Esophagus squamous epithelium (tissue), 5 donors: ENCODE results near the gene NOXO1. TPM values are rescaled to one million over a fixed set of nuclear protein-coding genes. Genes with fewer than 3 reads are reported as not detected.
"Not testable (repeated sequence)": the region's sequence is repeated elsewhere in the genome, so short reads cannot be mapped to it uniquely, and the experiment has no call there.

ENCODE experiments used
- DNase-seq: peaks from one replicate; lab custom pipeline; 2025; lab: John Stamatoyannopoulos, UW
- H3K27ac ChIP-seq, 4 donors: fragments of 200-600 bp; sonication (generic); one replicate each; pipeline ENCODE4 v1.5.1; 2016 to 2019; ENCODE audit warnings: mild to moderate bottlenecking in 1 of 4
- H3K27me3 ChIP-seq, 4 donors: fragments of 200-600 bp; sonication (generic); 1 replicate in 3 of 4; 2 replicates in 1 of 4; pipeline versions ENCODE4 v1.5.1 to v1.6.0; 2017 to 2021; ENCODE audit warnings: antibody characterized with exemption in 1 of 4
- H3K36me3 ChIP-seq, 3 donors: fragments of 200-600 bp; sonication (generic); one replicate each; pipeline ENCODE4 v1.5.1; 2016 to 2019
- H3K4me1 ChIP-seq, 3 donors: fragments of 200-600 bp; sonication (generic); one replicate each; pipeline ENCODE4 v1.5.1; 2017 to 2019
- H3K4me3 ChIP-seq, 4 donors: fragments of 200-600 bp; sonication (generic); 1 replicate in 3 of 4; 2 replicates in 1 of 4; pipeline ENCODE4 v1.5.1; 2016 to 2019; ENCODE audit warnings: mild to moderate bottlenecking in 2 of 4, moderate library complexity in 1 of 4
- H3K9me3 ChIP-seq, 3 donors: fragments of 200-600 bp; sonication (generic); one replicate each; pipeline ENCODE4 v1.5.1; 2016 to 2019
- POLR2A ChIP-seq, 4 donors: fragments of 450-650 bp; IDR thresholded peaks; one replicate each; pipeline ENCODE4 v1.6.1; 2017; ENCODE audit warnings: antibody characterized with exemption in 4 of 4, mild to moderate bottlenecking in 4 of 4, moderate library complexity in 3 of 4
- WGBS, 2 donors: methylation state at CpG; one replicate each; pipeline ENCODE4 v1.1.5; 2018; 5-methylcytosine and 5-hydroxymethylcytosine counted together
- intact Hi-C: fragments of 100-400 bp; cut with DNase I; formaldehyde crosslinking; loops from one replicate; pipeline ENCODE4 v1.15.0; 2022
- total RNA-seq, 4 donors: library from RNA; depleted of rRNA; stranded (reverse); fragments of >200 nt; gene quantifications; one replicate each; pipeline ENCODE4 v1.1.0, GENCODE V29; 2016
- TF ChIP-seq, protein P1 (sequence below), 6 experiments: fragments of 450-650 bp in 4 of 6; fragments of 200-600 bp in 2 of 6; sonication (generic) in 2 of 6; IDR thresholded peaks; one replicate each; pipeline ENCODE4 v1.5.1; 2016 to 2019; ENCODE audit warnings: antibody characterized with exemption in 6 of 6, mild to moderate bottlenecking in 4 of 6, moderate library complexity in 4 of 6
- donor health status: DM: yes; HTN: yes; CAD: no.

NOXO1 gene
- total RNA-seq, 4 donors from 2014 or later, result 0.38 to 4.2 (median 1.8) TPM

DNA sequence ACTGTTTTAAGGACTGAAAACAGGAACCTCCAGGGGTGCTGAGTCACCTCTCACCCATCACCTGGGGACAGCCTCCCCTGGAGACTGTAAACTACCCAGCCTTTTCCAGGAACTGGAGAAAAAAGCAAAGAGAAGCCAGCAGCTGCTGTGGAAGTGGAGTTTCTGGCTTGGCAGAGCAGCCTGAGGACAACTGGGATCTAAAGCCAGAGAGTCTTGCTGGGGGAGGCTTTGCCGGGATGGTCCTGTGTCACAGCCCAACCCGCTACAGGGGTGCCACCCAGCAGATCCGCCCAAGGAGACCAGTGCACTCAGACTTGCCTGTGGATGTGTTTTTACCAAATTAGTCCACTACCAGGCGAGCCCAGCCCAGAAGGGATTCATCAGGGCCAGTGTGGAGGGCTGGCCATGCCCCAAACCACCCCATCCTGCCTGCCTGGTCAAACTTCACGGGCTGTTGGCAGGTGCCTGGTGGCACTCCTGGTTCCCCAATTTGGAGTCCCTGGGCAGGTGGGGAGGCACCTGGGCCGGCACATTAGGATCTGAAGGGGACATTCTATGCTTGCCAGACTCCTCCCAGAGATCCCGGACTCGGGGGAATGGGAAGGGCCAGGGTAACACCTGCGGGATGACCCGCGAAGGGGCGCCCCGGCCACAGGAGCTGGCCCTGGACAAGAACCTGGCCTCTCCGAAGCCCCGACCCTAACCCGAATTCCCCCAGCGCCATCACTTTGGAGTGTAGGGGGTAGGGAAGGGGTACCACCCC lies 39.0 kb downstream of the NOXO1 start:
- peaks cover 29 to 43% (median 29%) of the 10 kb centered on the region in 3 donors for H3K36me3 ChIP-seq
- H3K9me3 ChIP-seq, result no peaks in the 10 kb centered on the region
- H3K27me3 ChIP-seq, result no peaks in the 10 kb centered on the region
- peak in 1 of 4 donors; percentile 11 for TF ChIP-seq POLR2A (IDR thresholded peaks at IDR 0.05)
- TF ChIP-seq, protein P1, sequence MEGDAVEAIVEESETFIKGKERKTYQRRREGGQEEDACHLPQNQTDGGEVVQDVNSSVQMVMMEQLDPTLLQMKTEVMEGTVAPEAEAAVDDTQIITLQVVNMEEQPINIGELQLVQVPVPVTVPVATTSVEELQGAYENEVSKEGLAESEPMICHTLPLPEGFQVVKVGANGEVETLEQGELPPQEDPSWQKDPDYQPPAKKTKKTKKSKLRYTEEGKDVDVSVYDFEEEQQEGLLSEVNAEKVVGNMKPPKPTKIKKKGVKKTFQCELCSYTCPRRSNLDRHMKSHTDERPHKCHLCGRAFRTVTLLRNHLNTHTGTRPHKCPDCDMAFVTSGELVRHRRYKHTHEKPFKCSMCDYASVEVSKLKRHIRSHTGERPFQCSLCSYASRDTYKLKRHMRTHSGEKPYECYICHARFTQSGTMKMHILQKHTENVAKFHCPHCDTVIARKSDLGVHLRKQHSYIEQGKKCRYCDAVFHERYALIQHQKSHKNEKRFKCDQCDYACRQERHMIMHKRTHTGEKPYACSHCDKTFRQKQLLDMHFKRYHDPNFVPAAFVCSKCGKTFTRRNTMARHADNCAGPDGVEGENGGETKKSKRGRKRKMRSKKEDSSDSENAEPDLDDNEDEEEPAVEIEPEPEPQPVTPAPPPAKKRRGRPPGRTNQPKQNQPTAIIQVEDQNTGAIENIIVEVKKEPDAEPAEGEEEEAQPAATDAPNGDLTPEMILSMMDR (IDR thresholded peaks at IDR 0.05), result no peak
- peak overlapping the region; percentile 76 to 90 (median 86) for H3K4me3 ChIP-seq
- H3K4me1 ChIP-seq, result peaks cover 13 to 35% (median 17%) of the 10 kb centered on the region in 3 donors
- H3K27ac ChIP-seq, result peak overlapping the region; percentile 85 to 96 (median 91)
- 5 to 16% methylated on average over 4 to 9 of the region's 17 CpGs for WGBS, 2 donors
- DNase-seq, result no peak
- intact Hi-C loops, result no loop called here

DNA sequence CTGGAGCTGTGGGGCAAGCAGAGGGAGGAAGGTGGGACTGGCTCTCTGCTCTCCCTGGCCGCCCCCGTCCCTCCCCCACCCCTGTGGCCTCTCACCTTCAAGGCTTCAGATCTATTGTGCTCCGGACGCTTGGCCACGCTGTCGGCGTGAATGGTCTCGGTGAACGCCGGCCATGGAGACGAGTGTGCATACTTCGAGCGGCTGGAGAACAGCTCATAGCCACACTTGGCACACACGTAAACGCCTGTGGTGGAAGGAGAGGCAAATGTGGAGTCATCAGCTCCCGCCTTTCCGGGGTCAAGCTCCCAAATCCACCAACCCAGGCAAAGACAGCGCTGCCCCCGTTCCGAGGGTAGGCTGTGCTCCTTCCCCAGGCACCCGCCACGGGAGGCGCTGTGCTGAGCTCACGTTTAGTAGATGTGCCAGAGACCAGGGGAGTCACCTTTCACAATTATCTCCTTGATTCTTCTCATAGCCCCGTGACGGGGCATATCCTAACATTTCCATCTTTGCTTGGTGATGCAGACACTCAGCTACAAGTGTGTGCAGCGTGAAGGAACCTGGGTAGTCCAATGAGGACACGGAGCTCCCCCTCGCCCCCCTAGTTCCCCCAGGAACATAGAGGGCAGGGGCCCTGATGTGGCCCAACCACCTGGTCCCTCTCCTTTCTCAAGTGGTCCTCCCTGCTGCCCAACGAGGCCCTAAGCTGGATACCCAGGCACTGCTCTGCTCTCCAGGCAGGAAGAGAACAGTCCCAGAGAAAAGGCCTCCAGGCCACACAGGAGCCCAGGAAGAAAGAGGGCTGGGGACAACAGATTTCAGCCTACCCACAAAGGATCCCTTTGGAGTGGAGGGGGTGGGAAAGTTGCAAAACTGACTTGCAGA lies 39.9 kb downstream of the NOXO1 start:
- no peak for DNase-seq
- peaks cover 13 to 35% (median 17%) of the 10 kb centered on the region in 3 donors for H3K4me1 ChIP-seq
- intact Hi-C loops, result no loop called here
- 75 to 76% methylated on average over 11 to 16 of the region's 30 CpGs for WGBS, 2 donors
- peaks cover 29 to 49% (median 29%) of the 10 kb centered on the region in 3 donors for H3K36me3 ChIP-seq
- TF ChIP-seq, protein P1 (IDR thresholded peaks at IDR 0.05), result no peak
- TF ChIP-seq POLR2A (IDR thresholded peaks at IDR 0.05), result no peak
- H3K27me3 ChIP-seq, result no peaks in the 10 kb centered on the region
- no peaks in the 10 kb centered on the region for H3K9me3 ChIP-seq
- H3K4me3 ChIP-seq, result peak overlapping the region; percentile 76 to 90 (median 86)
- H3K27ac ChIP-seq, result peak overlapping the region; percentile 85 to 96 (median 91)

GRCh38 chr16:1940273-1941161 lies 40.8 kb downstream of the NOXO1 start:
- no peaks in the 10 kb centered on the region for H3K9me3 ChIP-seq
- peak overlapping the region in 1 of 4 donors; percentile 92 for H3K27ac ChIP-seq
- no peak overlapping the region for H3K4me3 ChIP-seq
- TF ChIP-seq, protein P1 (IDR thresholded peaks at IDR 0.05), result no peak
- no peak for TF ChIP-seq POLR2A (IDR thresholded peaks at IDR 0.05)
- H3K27me3 ChIP-seq, result no peaks in the 10 kb centered on the region
- H3K4me1 ChIP-seq, result peaks cover 15 to 40% (median 19%) of the 10 kb centered on the region in 3 donors
- no peak for DNase-seq
- peaks cover 29 to 49% (median 29%) of the 10 kb centered on the region in 3 donors for H3K36me3 ChIP-seq
- intact Hi-C loops, result no loop called here
- WGBS, 2 donors, result 77 to 85% methylated on average over 9 to 11 of the region's 23 CpGs

DNA sequence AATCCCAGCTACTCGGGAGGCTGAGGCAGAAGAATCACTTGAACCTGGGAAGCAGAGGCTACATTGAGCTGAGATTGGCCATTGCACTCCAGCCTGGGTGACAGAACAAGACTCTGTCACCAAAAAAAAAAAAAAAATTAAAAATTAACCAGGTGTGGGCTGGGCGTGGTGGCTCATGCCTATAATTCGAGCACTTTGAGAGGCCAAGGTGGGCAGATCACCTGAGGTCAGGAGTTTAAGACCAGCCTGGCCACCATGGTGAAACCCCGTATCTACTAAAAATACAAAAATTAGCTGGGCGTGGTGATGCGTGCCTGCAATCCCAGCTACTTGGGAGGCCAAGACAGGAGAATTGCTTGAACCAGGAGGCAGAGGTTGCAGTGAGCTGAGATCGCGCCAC lies 41.4 kb downstream of the NOXO1 start:
- H3K27me3 ChIP-seq, DNase-seq, H3K4me3 ChIP-seq, intact Hi-C loops, H3K9me3 ChIP-seq, H3K27ac ChIP-seq: not testable (repeated sequence)
- peaks cover 29 to 49% (median 29%) of the 10 kb centered on the region in 3 donors for H3K36me3 ChIP-seq
- WGBS, 2 donors, result 85 to 97% methylated on average over 8 of the region's 8 CpGs
- peaks cover 18 to 47% (median 20%) of the 10 kb centered on the region in 3 donors for H3K4me1 ChIP-seq

- Histone ChIP-seq H3K4me3 (no peak overlapping the region), H3K4me1 (peaks cover 18 to 46% (median 20%) of the 10 kb centered on the region in 3 donors)
Observed at GRCh38 chr16:1938910-1939309, 42.4 kb downstream of the NOXO1 start.

More at GRCh38 chr16:1938910-1939309, 42.4 kb downstream of the NOXO1 start:
- 69% methylated on average over 13 of the region's 17 CpGs; no CpG with 5 or more reads in 1 of the 2 donors for WGBS, 2 donors
- Histone ChIP-seq H3K9me3 (no peaks in the 10 kb centered on the region), H3K27me3 (no peaks in the 10 kb centered on the region), H3K36me3 (peaks cover 29 to 49% (median 29%) of the 10 kb centered on the region in 3 donors), H3K27ac (peak overlapping the region in 1 of 4 donors; percentile 56)
- no peak for TF ChIP-seq POLR2A (IDR thresholded peaks at IDR 0.05)
- TF ChIP-seq, protein P1 (IDR thresholded peaks at IDR 0.05), result no peak
- intact Hi-C loops, result no loop called here
- DNase-seq, result no peak
